HepG2 (cell line): ENCODE results near the gene CAVIN2. TPM values are rescaled to one million over a fixed set of nuclear protein-coding genes. Genes with fewer than 3 reads are reported as not detected.

Experiments used
- ATAD3A ChIP-seq: sonication (generic); formaldehyde crosslinking; IDR thresholded peaks from 2 replicates; pipeline ENCODE4 v1.4.0; 2020; ENCODE audit warnings: missing genetic modification reagents
- FOXJ3 ChIP-seq: sonication (generic); formaldehyde crosslinking; IDR thresholded peaks from 2 replicates; pipeline ENCODE4 v1.4.0; 2020; ENCODE audit warnings: missing genetic modification reagents, mild to moderate bottlenecking, borderline replicate concordance
- FUBP1 ChIP-seq: sonication (generic); formaldehyde crosslinking; IDR thresholded peaks from 2 replicates; pipeline ENCODE4 v1.5.1; 2020; ENCODE audit warnings: missing genetic modification reagents, mild to moderate bottlenecking, borderline replicate concordance
- GTF2F1 ChIP-seq: fragments of 150-350 bp; IDR thresholded peaks from 2 replicates; pipeline ENCODE4 v1.6.1; 2014; ENCODE audit warnings: low read length
- HOXA7 ChIP-seq: sonication (generic); formaldehyde crosslinking; IDR thresholded peaks from 2 replicates; pipeline ENCODE4 v1.8.1; 2022; ENCODE audit warnings: mild to moderate bottlenecking, missing genetic modification reagents, moderate library complexity
- MAF1 ChIP-seq: sonication (generic); formaldehyde crosslinking; IDR thresholded peaks from 2 replicates; pipeline ENCODE4 v1.5.0; 2020; ENCODE audit warnings: missing genetic modification reagents, borderline replicate concordance
- MAZ ChIP-seq, 2 experiments: sonication (generic) in 1 of 2; formaldehyde crosslinking in 1 of 2; IDR thresholded peaks; 2 replicates each; pipeline versions ENCODE4 v1.5.0 to v1.6.1; 2012 to 2020; ENCODE audit warnings: low read depth in 2 of 2, mild to moderate bottlenecking in 2 of 2, borderline replicate concordance in 1 of 2, improper control_type of control experiment in 1 of 2, low read length in 1 of 2, missing genetic modification reagents in 1 of 2, moderate library complexity in 1 of 2
- NFE2L1 ChIP-seq: sonication (generic); formaldehyde crosslinking; IDR thresholded peaks from 2 replicates; pipeline ENCODE4 v1.4.0; 2020; ENCODE audit warnings: missing genetic modification reagents, mild to moderate bottlenecking, borderline replicate concordance
- NPAS2 ChIP-seq: sonication (generic); formaldehyde crosslinking; IDR thresholded peaks from 2 replicates; pipeline ENCODE4 v1.8.0; 2022; ENCODE audit warnings: mild to moderate bottlenecking, missing genetic modification reagents, borderline replicate concordance
- SETDB1 ChIP-seq: sonication (generic); formaldehyde crosslinking; IDR thresholded peaks from 2 replicates; pipeline ENCODE4 v1.5.1; 2020; ENCODE audit warnings: missing genetic modification reagents, mild to moderate bottlenecking, borderline replicate concordance
- SNRNP70 ChIP-seq: fragments of 200-400 bp; formaldehyde crosslinking; IDR thresholded peaks from 2 replicates; pipeline ENCODE4 v1.6.1; 2017; ENCODE audit warnings: mild to moderate bottlenecking, low read depth, low read length, moderate library complexity
- SRY ChIP-seq: sonication (generic); formaldehyde crosslinking; IDR thresholded peaks from 2 replicates; pipeline ENCODE4 v1.8.0; 2022; ENCODE audit warnings: mild to moderate bottlenecking, missing genetic modification reagents
- TCF7 ChIP-seq: sonication (generic); IDR thresholded peaks from 2 replicates; pipeline ENCODE4 v1.6.1; 2016; ENCODE audit warnings: antibody characterized with exemption, low read depth
- THRA ChIP-seq: sonication (generic); formaldehyde crosslinking; IDR thresholded peaks from 2 replicates; pipeline ENCODE4 v1.4.0; 2020; ENCODE audit warnings: missing genetic modification reagents, borderline replicate concordance
- TRIM24 ChIP-seq: sonication (generic); formaldehyde crosslinking; IDR thresholded peaks from 2 replicates; pipeline ENCODE4 v1.8.0; 2022; ENCODE audit warnings: mild to moderate bottlenecking, missing genetic modification reagents
- ZNF30 ChIP-seq: sonication (generic); formaldehyde crosslinking; IDR thresholded peaks from 2 replicates; pipeline ENCODE4 v1.5.0; 2020; ENCODE audit warnings: mild to moderate bottlenecking, missing genetic modification reagents
- ZNF407 ChIP-seq: sonication (generic); formaldehyde crosslinking; IDR thresholded peaks from one replicate; pipeline ENCODE4 v1.5.1; 2020; ENCODE audit warnings: mild to moderate bottlenecking, missing genetic modification reagents; ENCODE audit errors: not compliant biosample characterization
- ZNF672 ChIP-seq: sonication (generic); formaldehyde crosslinking; IDR thresholded peaks from 2 replicates; pipeline ENCODE4 v1.8.1; 2022; ENCODE audit warnings: missing genetic modification reagents
- polyA plus RNA-seq, 8 experiments: library from polyadenylated mRNA; depleted of rRNA in 3 of 8; stranded (reverse) in 7 of 8; unstranded in 1 of 8; fragments of >200 nt; fragmentation: Illumina TruSeq in 4 of 8; extraction: Trizol in 4 of 8; gene quantifications; 2 replicates each; pipeline versions ENCODE4 v1.2.1 to v1.2.3, GENCODE V29; 2011 to 2016; ENCODE audit warnings: low read depth in 4 of 8, missing spikeins in 1 of 8, mixed read lengths in 1 of 8; ENCODE audit not compliant: insufficient read depth in 1 of 8
- total RNA-seq, 5 experiments: library from RNA; depleted of rRNA; stranded (reverse); fragments of >200 nt; fragmentation: Illumina TruSeq; extraction: Trizol; gene quantifications; 2 replicates each; pipeline ENCODE4 v1.2.3, GENCODE V29; 2016; ENCODE audit warnings: low read depth in 1 of 5

Gene CAVIN2
- total and polyA plus RNA-seq, 2 of the 13 experiments (the other 11 are each of a cell fraction or from before 2014, with no cell fraction given) = 7.6 to 38.8 TPM

GRCh38 chr2:191860760-191861466 is 14.0 kb upstream of the CAVIN2 start (continued):
- TF ChIP-seq SETDB1 (CRISPR knock-in tag) = no peak
- TF ChIP-seq HOXA7 (CRISPR knock-in tag) = no peak
- no peak for TF ChIP-seq MAF1 (CRISPR knock-in tag)
- no peak for TF ChIP-seq ZNF407 (CRISPR knock-in tag)
- no peak for TF ChIP-seq FUBP1 (CRISPR knock-in tag)
- TF ChIP-seq FOXJ3 = no peak
- no peak for TF ChIP-seq TCF7
- TF ChIP-seq ZNF672 (CRISPR knock-in tag) = no peak
- TF ChIP-seq MAZ (IDR thresholded peaks at IDR 0.05; ENCODE audit: borderline replicate concordance, low read depth, low read length) = no peak
- TF ChIP-seq MAZ (CRISPR knock-in tag; IDR thresholded peaks at IDR 0.05; ENCODE audit: low read depth) = no peak
- TF ChIP-seq NPAS2 (CRISPR knock-in tag) = no peak
- no peak for TF ChIP-seq NFE2L1 (CRISPR knock-in tag)
- TF ChIP-seq GTF2F1 = no peak
- no peak for TF ChIP-seq SRY (CRISPR knock-in tag)
- TF ChIP-seq ZNF30 (CRISPR knock-in tag) = no peak
- TF ChIP-seq TRIM24 = 0 out of 2 replicates have a peak, but pooled peaks have one; percentile 11
- no peak for TF ChIP-seq ATAD3A (CRISPR knock-in tag)
- TF ChIP-seq THRA (CRISPR knock-in tag) = no peak
- no peak for TF ChIP-seq SNRNP70
